Endothelial cell of umbilical vein (primary cell): Measurements from ENCODE around the gene UPP1. TPM values are rescaled to one million over a fixed set of nuclear protein-coding genes. Genes with fewer than 3 reads are reported as not detected.

Source experiments
- BruUV-seq: library from RNA; stranded (reverse); fragments of 400-500 nt; replicated peaks from 2 replicates; lab custom pipeline; 2021; lab: Mats Ljungman, UMichigan
- CTCF ChIA-PET: fragments of 300-600, 350-600 bp; sonication (Branson Sonifier 250); formaldehyde crosslinking; loops from one replicate; lab custom pipeline; 2021; ENCODE audit warnings: antibody characterized with exemption, inconsistent platforms; lab: Charles Lee
- POLR2A ChIA-PET: fragments of 300-600, 350-600 bp; sonication (Branson Sonifier 250); formaldehyde crosslinking; loops from one replicate; lab custom pipeline; 2021; ENCODE audit warnings: antibody characterized with exemption, inconsistent platforms; lab: Charles Lee
- DNase-seq: peaks from one replicate; pipeline ENCODE4 v3.0.0-alpha.2; 2011; ENCODE audit warnings: low read depth, low spot score
- FAIRE-seq: peaks from 2 replicates; lab custom pipeline; 2011; peaks lifted over from hg19 to GRCh38; lab: Jason Lieb, UNC
- H2AFZ ChIP-seq: 2 replicates; pipeline ENCODE4 v1.6.0; 2012; ENCODE audit warnings: low read depth, low read length, control low read depth, inconsistent platforms
- H3K27ac ChIP-seq: 2 replicates; pipeline ENCODE4 v1.5.1; 2011; ENCODE audit warnings: low read depth, mild to moderate bottlenecking, control low read depth, low read length, moderate library complexity; ENCODE audit not compliant: insufficient read depth
- H3K27me3 ChIP-seq, 2 experiments: 2 replicates each; pipeline versions ENCODE4 v1.6.0 to v1.6.1; 2011; ENCODE audit warnings: low read length in 2 of 2, mixed read lengths in 1 of 2; ENCODE audit not compliant: control insufficient read depth in 2 of 2, insufficient read depth in 2 of 2
- H3K36me3 ChIP-seq, 2 experiments: 2 replicates in 1 of 2; 3 replicates in 1 of 2; pipeline ENCODE4 v1.5.1; 2011; ENCODE audit warnings: low read length in 2 of 2, mild to moderate bottlenecking in 1 of 2, moderate library complexity in 1 of 2; ENCODE audit not compliant: control insufficient read depth in 2 of 2, insufficient read depth in 2 of 2; ENCODE audit errors: extremely low read depth in 1 of 2
- H3K4me1 ChIP-seq: 3 replicates; pipeline ENCODE4 v1.5.1; 2011; ENCODE audit warnings: mild to moderate bottlenecking, low read length; ENCODE audit not compliant: control insufficient read depth, insufficient read depth; ENCODE audit errors: extremely low read depth
- H3K4me2 ChIP-seq: 2 replicates; pipeline ENCODE4 v1.6.1; 2011; ENCODE audit warnings: low read length, control low read depth, mixed read lengths; ENCODE audit not compliant: insufficient read depth
- H3K4me3 ChIP-seq, 3 experiments: fragments of 200-600 bp in 1 of 3; sonication (generic), shearing (Covaris generic) in 1 of 3; replicated peaks in 1 of 3; 2 replicates each; pipeline ENCODE4 v1.5.1; 2011 to 2016; ENCODE audit warnings: control low read depth in 3 of 3, low read length in 3 of 3, mild to moderate bottlenecking in 2 of 3, inconsistent platforms in 1 of 3, low read depth in 1 of 3, moderate library complexity in 1 of 3; ENCODE audit not compliant: insufficient read depth in 1 of 3
- H3K79me2 ChIP-seq: 2 replicates; pipeline ENCODE4 v1.6.0; 2012; ENCODE audit warnings: low read length, inconsistent platforms; ENCODE audit not compliant: control insufficient read depth, insufficient read depth
- H3K9ac ChIP-seq: replicated peaks from 2 replicates; pipeline ENCODE3; 2011; ENCODE audit warnings: low read length, control low read depth; ENCODE audit not compliant: insufficient read depth; ENCODE audit errors: extremely low read depth
- H3K9me1 ChIP-seq: replicated peaks from 3 replicates; pipeline ENCODE4 v1.6.0; 2011; ENCODE audit warnings: mild to moderate bottlenecking, low read length; ENCODE audit not compliant: control insufficient read depth, insufficient read depth; ENCODE audit errors: extremely low read depth
- H3K9me3 ChIP-seq: replicated peaks from 2 replicates; pipeline ENCODE4 v1.5.1; 2012; ENCODE audit warnings: low read length, inconsistent platforms; ENCODE audit not compliant: control insufficient read depth, insufficient read depth
- H4K20me1 ChIP-seq: replicated peaks from 2 replicates; pipeline ENCODE3; 2011; ENCODE audit warnings: mild to moderate bottlenecking, low read length; ENCODE audit not compliant: control insufficient read depth, insufficient read depth; ENCODE audit errors: extremely low read depth
- EZH2 ChIP-seq: IDR thresholded peaks from 2 replicates; pipeline ENCODE4 v1.6.1; 2012; ENCODE audit warnings: borderline replicate concordance, low read depth, mild to moderate bottlenecking, moderate library complexity, low read length, inconsistent platforms; ENCODE audit not compliant: severe bottlenecking
- FOS ChIP-seq: IDR thresholded peaks from 2 replicates; pipeline ENCODE4 v1.6.1; 2011; ENCODE audit warnings: mild to moderate bottlenecking, low read length, moderate library complexity, borderline replicate concordance; ENCODE audit not compliant: insufficient read depth
- GATA2 ChIP-seq: IDR thresholded peaks from 2 replicates; pipeline ENCODE4 v1.7.0; 2011; ENCODE audit warnings: low read depth, mild to moderate bottlenecking, moderate library complexity, mixed read lengths, low read length; ENCODE audit not compliant: insufficient read length, insufficient read depth
- JUN ChIP-seq: IDR thresholded peaks from 2 replicates; pipeline ENCODE4 v1.6.1; 2011; ENCODE audit warnings: borderline replicate concordance, low read depth; ENCODE audit not compliant: insufficient read length, insufficient read depth
- MYC ChIP-seq: IDR thresholded peaks from one replicate; pipeline ENCODE4 v1.6.1; 2011; ENCODE audit warnings: mild to moderate bottlenecking, low read depth, low read length
- POLR2A ChIP-seq: IDR thresholded peaks from 2 replicates; pipeline ENCODE4 v1.6.1; 2012; ENCODE audit warnings: low read depth, mild to moderate bottlenecking, control low read depth, low read length
- POLR2AphosphoS5 ChIP-seq: IDR thresholded peaks from 2 replicates; pipeline ENCODE4 v1.6.1; 2012; ENCODE audit warnings: low read depth, mild to moderate bottlenecking, control low read depth, low read length, moderate library complexity; ENCODE audit not compliant: insufficient read depth
- dilution Hi-C: fragments of 300-500 bp; cut with MboI; formaldehyde crosslinking; loops from one replicate; pipeline ENCODE4 v1.15.0; 2019; ENCODE audit warnings: low sequenced_read_pairs; ENCODE audit not compliant: extremely low pct_ligation_motif_present
- intact Hi-C: fragments of 100-400 bp; cut with micrococcal nuclease; formaldehyde crosslinking; loops from one replicate; pipeline ENCODE4 v1.10.0; 2022
- polyA plus RNA-seq, 4 experiments: library from polyadenylated mRNA; depleted of rRNA in 3 of 4; stranded (reverse) in 3 of 4; unstranded in 1 of 4; fragments of >200 nt; gene quantifications; 2 replicates each; pipeline versions ENCODE4 v1.2.1 to v1.2.3, GENCODE V29; 2011 to 2012; ENCODE audit warnings: missing spikeins in 1 of 4
- total RNA-seq: library from RNA; stranded (reverse); gene quantifications from 2 replicates; pipeline ENCODE4 v1.2.3, GENCODE V29; 2021
- TF ChIP-seq, protein P1 (sequence below): IDR thresholded peaks from 2 replicates; pipeline ENCODE4 v1.6.1; 2011; ENCODE audit not compliant: insufficient read depth, insufficient read length
- TF ChIP-seq, protein P2 (sequence below), 2 donors: IDR thresholded peaks; 1 replicate in 1 of 2; 2 replicates in 1 of 2; pipeline ENCODE4 v1.5.1; 2011; ENCODE audit warnings: low read length in 2 of 2, mild to moderate bottlenecking in 2 of 2, moderate library complexity in 2 of 2, control low read depth in 1 of 2, inconsistent platforms in 1 of 2, low read depth in 1 of 2; ENCODE audit not compliant: insufficient read depth in 1 of 2; ENCODE audit errors: extremely low read depth in 1 of 2

Gene UPP1
- total and polyA plus RNA-seq, 2 donors (not counting 3 experiments of a cell fraction or from before 2014, with no cell fraction given) = 60.7 to 66.0 TPM

DNA sequence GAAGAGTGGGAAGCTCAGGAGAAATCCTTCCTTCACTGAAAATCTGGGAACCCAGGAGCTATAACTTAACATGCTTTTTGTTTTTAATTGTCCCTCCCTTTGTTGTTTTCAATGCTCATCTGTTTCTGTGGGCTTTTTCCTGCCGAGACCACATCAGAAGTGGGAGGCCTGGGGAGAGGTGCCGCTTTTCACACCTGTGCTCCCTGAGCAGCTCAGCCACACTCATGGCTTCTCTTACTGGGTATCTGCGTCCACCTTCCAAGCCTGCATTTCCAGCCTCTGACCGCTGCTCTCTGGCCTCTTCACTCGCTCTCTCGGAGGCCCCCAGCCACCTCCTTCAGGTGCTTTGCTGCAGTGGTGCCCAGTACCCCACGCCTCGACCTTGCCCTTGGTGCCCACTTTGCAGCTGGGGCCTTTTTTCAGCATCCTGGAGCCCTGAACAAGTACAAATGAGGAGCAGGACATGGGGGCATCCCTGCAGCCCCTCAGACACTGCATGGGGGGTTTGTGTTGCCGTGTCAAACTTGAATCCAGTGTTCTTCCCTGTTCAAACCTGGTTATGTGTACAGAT is 43.8 kb upstream of the UPP1 start:
- Histone ChIP-seq H3K27me3 (peaks cover 3% of the 10 kb centered on the region in 2 experiments), H3K27ac (no peak overlapping the region), H3K36me3 (no peaks in the 10 kb centered on the region), H3K4me2 (no peak overlapping the region), H3K4me1 (peaks cover 19% of the 10 kb centered on the region), H3K9me1 (no peaks in the 10 kb centered on the region), H3K9ac (no peak overlapping the region), H3K9me3 (no peaks in the 10 kb centered on the region), H3K4me3 (no peak overlapping the region), H2AFZ (no peak overlapping the region), H3K79me2 (no peaks in the 10 kb centered on the region), H4K20me1 (no peaks in the 10 kb centered on the region)
- FAIRE-seq (no peak), DNase-seq (no peak)
- dilution Hi-C loops (no loop called here), intact Hi-C loops (no loop called here)
- ChIA-PET CTCF (interaction anchor here (1.5 kb wide), 2 partner anchors 8 to 10 kb away, joined by 3 to 4 read pairs; partner anchors contain the start of gene C7orf57), POLR2A (no interaction called here)
- no TSS peak for BruUV-seq
- TF ChIP-seq FOS = no peak
- no peak for TF ChIP-seq GATA2
- no peak for TF ChIP-seq POLR2A
- TF ChIP-seq, protein P1, sequence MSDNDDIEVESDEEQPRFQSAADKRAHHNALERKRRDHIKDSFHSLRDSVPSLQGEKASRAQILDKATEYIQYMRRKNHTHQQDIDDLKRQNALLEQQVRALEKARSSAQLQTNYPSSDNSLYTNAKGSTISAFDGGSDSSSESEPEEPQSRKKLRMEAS = no peak
- TF ChIP-seq EZH2 = no peak
- TF ChIP-seq MYC = no peak
- no peak for TF ChIP-seq POLR2AphosphoS5
- no peak for TF ChIP-seq JUN
- TF ChIP-seq, protein P2, sequence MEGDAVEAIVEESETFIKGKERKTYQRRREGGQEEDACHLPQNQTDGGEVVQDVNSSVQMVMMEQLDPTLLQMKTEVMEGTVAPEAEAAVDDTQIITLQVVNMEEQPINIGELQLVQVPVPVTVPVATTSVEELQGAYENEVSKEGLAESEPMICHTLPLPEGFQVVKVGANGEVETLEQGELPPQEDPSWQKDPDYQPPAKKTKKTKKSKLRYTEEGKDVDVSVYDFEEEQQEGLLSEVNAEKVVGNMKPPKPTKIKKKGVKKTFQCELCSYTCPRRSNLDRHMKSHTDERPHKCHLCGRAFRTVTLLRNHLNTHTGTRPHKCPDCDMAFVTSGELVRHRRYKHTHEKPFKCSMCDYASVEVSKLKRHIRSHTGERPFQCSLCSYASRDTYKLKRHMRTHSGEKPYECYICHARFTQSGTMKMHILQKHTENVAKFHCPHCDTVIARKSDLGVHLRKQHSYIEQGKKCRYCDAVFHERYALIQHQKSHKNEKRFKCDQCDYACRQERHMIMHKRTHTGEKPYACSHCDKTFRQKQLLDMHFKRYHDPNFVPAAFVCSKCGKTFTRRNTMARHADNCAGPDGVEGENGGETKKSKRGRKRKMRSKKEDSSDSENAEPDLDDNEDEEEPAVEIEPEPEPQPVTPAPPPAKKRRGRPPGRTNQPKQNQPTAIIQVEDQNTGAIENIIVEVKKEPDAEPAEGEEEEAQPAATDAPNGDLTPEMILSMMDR (IDR thresholded peaks at IDR 0.05; ENCODE audit: extremely low read depth in 1 of 2, insufficient read depth in 1 of 2, low read depth in 1 of 2, low read length in 2 of 2) = no peak
